KOPT-K1 (cell line): Measurements from ENCODE around the gene F10.

Experiments used
- H3K27ac ChIP-seq: fragments of 200-600 bp; sonication (generic); 2 replicates; pipeline ENCODE4 v1.5.1; 2016; ENCODE audit warnings: antibody characterized with exemption, mild to moderate bottlenecking, low read depth, low read length; ENCODE audit not compliant: poor library complexity, severe bottlenecking
- H3K36me3 ChIP-seq: fragments of 200-600 bp; sonication (generic); 2 replicates; pipeline ENCODE4 v1.5.1; 2017; ENCODE audit warnings: antibody characterized with exemption, mild to moderate bottlenecking, low read length, moderate library complexity; ENCODE audit not compliant: insufficient read depth
- H3K9me3 ChIP-seq: fragments of 200-600 bp; sonication (generic); 2 replicates; pipeline ENCODE4 v1.5.1; 2017; ENCODE audit warnings: antibody characterized with exemption, low read length, mild to moderate bottlenecking; ENCODE audit not compliant: insufficient read depth, poor library complexity, severe bottlenecking

Gene F10

GRCh38 chr13:113083022-113083373 is 39.6 kb upstream of the F10 start:
- Histone ChIP-seq H3K27ac (no peak overlapping the region), H3K36me3 (no peaks in the 10 kb centered on the region), H3K9me3 (no peaks in the 10 kb centered on the region)

GRCh38 chr13:113083402-113084061 is 39.1 kb upstream of the F10 start:
- H3K9me3 ChIP-seq, result no peaks in the 10 kb centered on the region
- H3K27ac ChIP-seq, result no peak overlapping the region
- H3K36me3 ChIP-seq, result no peaks in the 10 kb centered on the region

- H3K9me3 ChIP-seq, result no peaks in the 10 kb centered on the region
- H3K27ac ChIP-seq, result no peak overlapping the region
- no peaks in the 10 kb centered on the region for H3K36me3 ChIP-seq
Observed at GRCh38 chr13:113084094-113084942, 38.3 kb upstream of the F10 start.

- H3K27ac ChIP-seq, result no peak overlapping the region
- H3K36me3 ChIP-seq, result no peaks in the 10 kb centered on the region
- no peaks in the 10 kb centered on the region for H3K9me3 ChIP-seq
Observed at GRCh38 chr13:113084943-113085540, 37.6 kb upstream of the F10 start.

- no peaks in the 10 kb centered on the region for H3K9me3 ChIP-seq
- no peaks in the 10 kb centered on the region for H3K36me3 ChIP-seq
- H3K27ac ChIP-seq, result no peak overlapping the region
Observed at GRCh38 chr13:113086031-113086750, 36.4 kb upstream of the F10 start.

GRCh38 chr13:113086991-113087922 is 35.3 kb upstream of the F10 start:
- H3K36me3 ChIP-seq, result no peaks in the 10 kb centered on the region
- no peak overlapping the region for H3K27ac ChIP-seq
- H3K9me3 ChIP-seq, result no peaks in the 10 kb centered on the region

- Histone ChIP-seq H3K27ac (no peak overlapping the region), H3K9me3 (no peaks in the 10 kb centered on the region), H3K36me3 (no peaks in the 10 kb centered on the region)
Observed at GRCh38 chr13:113087923-113088690, 34.5 kb upstream of the F10 start.

GRCh38 chr13:113088691-113089020 is 33.9 kb upstream of the F10 start:
- Histone ChIP-seq H3K9me3 (no peaks in the 10 kb centered on the region), H3K36me3 (no peaks in the 10 kb centered on the region), H3K27ac (no peak overlapping the region)

GRCh38 chr13:113089693-113090414 is 32.7 kb upstream of the F10 start:
- Histone ChIP-seq H3K27ac (no peak overlapping the region), H3K36me3 (no peaks in the 10 kb centered on the region), H3K9me3 (no peaks in the 10 kb centered on the region)

- no peaks in the 10 kb centered on the region for H3K36me3 ChIP-seq
- no peak overlapping the region for H3K27ac ChIP-seq
- H3K9me3 ChIP-seq, result no peaks in the 10 kb centered on the region
Observed at GRCh38 chr13:113090415-113090770, 32.2 kb upstream of the F10 start.

- Histone ChIP-seq H3K27ac (no peak overlapping the region), H3K9me3 (no peaks in the 10 kb centered on the region), H3K36me3 (no peaks in the 10 kb centered on the region)
Observed at GRCh38 chr13:113090806-113091205, 31.8 kb upstream of the F10 start.

- Histone ChIP-seq H3K36me3 (no peaks in the 10 kb centered on the region), H3K27ac (no peak overlapping the region), H3K9me3 (no peaks in the 10 kb centered on the region)
Observed at GRCh38 chr13:113091211-113091771, 31.3 kb upstream of the F10 start.
